CD14-positive monocyte (primary cell): ENCODE results near the gene TRABD2B. TPM values are rescaled to one million over a fixed set of nuclear protein-coding genes. Genes with fewer than 3 reads are reported as not detected.

Experiments
- DNase-seq, 3 donors: peaks; one replicate each; pipeline ENCODE4 v3.0.0-alpha.2; 2011 to 2022
- H2AFZ ChIP-seq: 2 replicates; pipeline ENCODE4 v1.6.0; 2012; ENCODE audit warnings: mild to moderate bottlenecking, low read depth, low read length, inconsistent platforms; ENCODE audit not compliant: insufficient read depth, poor library complexity, severe bottlenecking
- H3K27ac ChIP-seq, 2 donors: 1 replicate in 1 of 2; 2 replicates in 1 of 2; pipeline ENCODE4 v1.5.1; 2012 to 2013; ENCODE audit warnings: low read length in 2 of 2, control low read depth in 1 of 2, inconsistent platforms in 1 of 2, low read depth in 1 of 2, mild to moderate bottlenecking in 1 of 2
- H3K27me3 ChIP-seq, 2 donors: one replicate each; pipeline versions ENCODE4 v1.6.0 to v1.6.1; 2011 to 2013; ENCODE audit warnings: low read length in 2 of 2; ENCODE audit not compliant: control insufficient read depth in 2 of 2, insufficient read depth in 2 of 2
- H3K36me3 ChIP-seq, 2 donors: replicated peaks in 1 of 2; 1 replicate in 1 of 2; 2 replicates in 1 of 2; pipeline versions ENCODE4 v1.5.1 to v1.6.1; 2012 to 2013; ENCODE audit warnings: low read length in 2 of 2, control low read depth in 1 of 2, inconsistent platforms in 1 of 2, mild to moderate bottlenecking in 1 of 2; ENCODE audit not compliant: insufficient read depth in 2 of 2, control insufficient read depth in 1 of 2
- H3K4me1 ChIP-seq, 2 donors: 1 replicate in 1 of 2; 2 replicates in 1 of 2; pipeline versions ENCODE4 v1.5.1 to v1.6.1; 2012 to 2013; ENCODE audit warnings: low read length in 2 of 2, control low read depth in 1 of 2, inconsistent platforms in 1 of 2, mild to moderate bottlenecking in 1 of 2, moderate library complexity in 1 of 2; ENCODE audit not compliant: insufficient read depth in 2 of 2, control insufficient read depth in 1 of 2
- H3K4me2 ChIP-seq: replicated peaks from 2 replicates; pipeline ENCODE3; 2012; ENCODE audit warnings: low read length, moderate library complexity, mild to moderate bottlenecking; ENCODE audit not compliant: poor library complexity, severe bottlenecking; ENCODE audit errors: extremely low read depth
- H3K4me3 ChIP-seq, 3 experiments: fragments of 200-600 bp in 1 of 3; sonication (generic) in 1 of 3; replicated peaks in 1 of 3; 1 replicate in 2 of 3; 2 replicates in 1 of 3; pipeline ENCODE4 v1.5.1; 2011 to 2013; ENCODE audit warnings: low read length in 3 of 3, mild to moderate bottlenecking in 3 of 3, control low read depth in 2 of 3, low read depth in 2 of 3, inconsistent platforms in 1 of 3, moderate library complexity in 1 of 3
- H3K79me2 ChIP-seq: 2 replicates; pipeline ENCODE4 v1.6.0; 2012; ENCODE audit warnings: mild to moderate bottlenecking, control low read depth, inconsistent platforms, low read length, moderate library complexity; ENCODE audit not compliant: insufficient read depth
- H3K9ac ChIP-seq: 2 replicates; pipeline ENCODE4 v1.6.0; 2017; ENCODE audit warnings: low read length, mild to moderate bottlenecking; ENCODE audit not compliant: insufficient read depth, poor library complexity, severe bottlenecking
- H3K9me3 ChIP-seq, 2 donors: replicated peaks in 1 of 2; 1 replicate in 1 of 2; 2 replicates in 1 of 2; pipeline versions ENCODE4 v1.5.1 to v1.6.1; 2012 to 2013; ENCODE audit warnings: low read length in 2 of 2, control low read depth in 1 of 2; ENCODE audit not compliant: control insufficient read depth in 1 of 2, insufficient read depth in 1 of 2
- H4K20me1 ChIP-seq: 2 replicates; pipeline ENCODE4 v1.6.0; 2012; ENCODE audit warnings: mild to moderate bottlenecking, low read length, control low read depth, moderate library complexity; ENCODE audit not compliant: insufficient read depth
- H3K27ac Mint-ChIP-seq, 7 donors: one replicate each; pipeline ENCODE4 v1.8.0; 2020; ENCODE audit warnings: mild to moderate bottlenecking in 7 of 7, mixed read lengths in 7 of 7, moderate library complexity in 6 of 7, inconsistent platforms in 2 of 7
- H3K27me3 Mint-ChIP-seq, 3 donors: one replicate each; pipeline ENCODE4 v1.8.0; 2021 to 2022; ENCODE audit warnings: low read depth in 3 of 3, mild to moderate bottlenecking in 3 of 3, mixed read lengths in 3 of 3, moderate library complexity in 3 of 3, inconsistent platforms in 1 of 3
- H3K36me3 Mint-ChIP-seq, 2 donors: one replicate each; pipeline ENCODE4 v1.8.0; 2020; ENCODE audit warnings: mixed read lengths in 2 of 2, inconsistent platforms in 1 of 2, mild to moderate bottlenecking in 1 of 2
- H3K4me1 Mint-ChIP-seq: one replicate; pipeline ENCODE4 v1.8.0; 2020; ENCODE audit warnings: mild to moderate bottlenecking, mixed read lengths
- H3K4me3 Mint-ChIP-seq, 2 donors: one replicate each; pipeline ENCODE4 v1.8.0; 2020; ENCODE audit warnings: mild to moderate bottlenecking in 2 of 2, mixed read lengths in 2 of 2, moderate library complexity in 1 of 2
- H3K9me3 Mint-ChIP-seq, 7 donors: one replicate each; pipeline ENCODE4 v1.8.0; 2020 to 2022; ENCODE audit warnings: mixed read lengths in 7 of 7, mild to moderate bottlenecking in 6 of 7, moderate library complexity in 6 of 7, inconsistent platforms in 2 of 7
- WGBS: methylation state at CpG from one replicate; pipeline ENCODE4 v1.1.5; 2013; ENCODE audit warnings: missing lambda C conversion rate; ENCODE audit not compliant: insufficient coverage; 5-methylcytosine and 5-hydroxymethylcytosine counted together
- intact Hi-C, 2 donors: fragments of 100-400 bp; cut with micrococcal nuclease; formaldehyde crosslinking; loops; one replicate each; pipeline versions ENCODE4 v1.15.0 to v1.15.1; 2023
- polyA plus RNA-seq, 3 donors: library from polyadenylated mRNA; depleted of rRNA in 1 of 3; unstranded in 2 of 3; stranded (reverse) in 1 of 3; fragments of 300-500 nt in 2 of 3; fragments of >200 nt in 1 of 3; fragmentation: Illumina TruSeq in 2 of 3; gene quantifications; 1 replicate in 2 of 3; 2 replicates in 1 of 3; pipeline ENCODE4 v1.2.3, GENCODE V29; 2012 to 2021
- TF ChIP-seq, protein P1 (sequence below): fragments of 200-600 bp; IDR thresholded peaks from one replicate; pipeline ENCODE4 v1.8.0; 2022; ENCODE audit warnings: antibody characterized with exemption, mild to moderate bottlenecking

Gene TRABD2B
- polyA plus RNA-seq, 3 donors = not detected

DNA sequence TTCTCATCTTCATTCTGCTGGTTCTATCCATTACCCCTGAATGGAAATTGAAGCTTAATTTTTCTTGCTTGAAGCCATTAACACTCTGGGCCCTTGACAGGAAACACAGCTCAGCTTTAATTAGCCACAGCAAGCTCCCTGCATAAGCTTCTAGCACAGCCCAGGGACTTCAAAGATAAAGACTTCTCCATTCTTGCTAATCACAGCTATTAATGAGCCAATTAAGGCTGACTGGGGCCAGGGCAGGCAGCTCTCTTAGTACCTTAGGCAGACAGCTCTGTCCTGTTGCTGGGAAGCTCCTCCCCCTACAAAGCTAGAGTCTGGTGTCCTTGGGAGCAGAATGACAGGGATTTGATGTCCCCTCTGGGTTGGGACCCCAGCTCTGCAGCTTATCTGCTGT is 27.9 kb upstream of the TRABD2B start:
- no peak overlapping the region for H3K9ac ChIP-seq
- no peak overlapping the region for H3K27ac ChIP-seq
- H3K4me1 ChIP-seq = no peaks in the 10 kb centered on the region
- no peak overlapping the region for H3K4me3 Mint-ChIP-seq
- H3K4me1 Mint-ChIP-seq = no peaks in the 10 kb centered on the region
- DNase-seq = no peak
- peaks cover 3 to 10% (median 7%) of the 10 kb centered on the region in 3 donors for H3K27me3 Mint-ChIP-seq
- H3K9me3 ChIP-seq = no peaks in the 10 kb centered on the region
- peaks cover 0 to 2% (median 0%) of the 10 kb centered on the region in 7 donors for H3K9me3 Mint-ChIP-seq
- H3K27ac Mint-ChIP-seq = no peak overlapping the region
- TF ChIP-seq, protein P1, sequence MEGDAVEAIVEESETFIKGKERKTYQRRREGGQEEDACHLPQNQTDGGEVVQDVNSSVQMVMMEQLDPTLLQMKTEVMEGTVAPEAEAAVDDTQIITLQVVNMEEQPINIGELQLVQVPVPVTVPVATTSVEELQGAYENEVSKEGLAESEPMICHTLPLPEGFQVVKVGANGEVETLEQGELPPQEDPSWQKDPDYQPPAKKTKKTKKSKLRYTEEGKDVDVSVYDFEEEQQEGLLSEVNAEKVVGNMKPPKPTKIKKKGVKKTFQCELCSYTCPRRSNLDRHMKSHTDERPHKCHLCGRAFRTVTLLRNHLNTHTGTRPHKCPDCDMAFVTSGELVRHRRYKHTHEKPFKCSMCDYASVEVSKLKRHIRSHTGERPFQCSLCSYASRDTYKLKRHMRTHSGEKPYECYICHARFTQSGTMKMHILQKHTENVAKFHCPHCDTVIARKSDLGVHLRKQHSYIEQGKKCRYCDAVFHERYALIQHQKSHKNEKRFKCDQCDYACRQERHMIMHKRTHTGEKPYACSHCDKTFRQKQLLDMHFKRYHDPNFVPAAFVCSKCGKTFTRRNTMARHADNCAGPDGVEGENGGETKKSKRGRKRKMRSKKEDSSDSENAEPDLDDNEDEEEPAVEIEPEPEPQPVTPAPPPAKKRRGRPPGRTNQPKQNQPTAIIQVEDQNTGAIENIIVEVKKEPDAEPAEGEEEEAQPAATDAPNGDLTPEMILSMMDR = no peak
- intact Hi-C loops = no loop called here
- no peaks in the 10 kb centered on the region for H3K36me3 Mint-ChIP-seq
- H3K36me3 ChIP-seq = no peaks in the 10 kb centered on the region
- H4K20me1 ChIP-seq = no peaks in the 10 kb centered on the region
- H3K4me2 ChIP-seq = no peak overlapping the region
- no peak overlapping the region for H3K4me3 ChIP-seq
- no peaks in the 10 kb centered on the region for H3K79me2 ChIP-seq
- no peak overlapping the region for H2AFZ ChIP-seq
- no peaks in the 10 kb centered on the region for H3K27me3 ChIP-seq

DNA sequence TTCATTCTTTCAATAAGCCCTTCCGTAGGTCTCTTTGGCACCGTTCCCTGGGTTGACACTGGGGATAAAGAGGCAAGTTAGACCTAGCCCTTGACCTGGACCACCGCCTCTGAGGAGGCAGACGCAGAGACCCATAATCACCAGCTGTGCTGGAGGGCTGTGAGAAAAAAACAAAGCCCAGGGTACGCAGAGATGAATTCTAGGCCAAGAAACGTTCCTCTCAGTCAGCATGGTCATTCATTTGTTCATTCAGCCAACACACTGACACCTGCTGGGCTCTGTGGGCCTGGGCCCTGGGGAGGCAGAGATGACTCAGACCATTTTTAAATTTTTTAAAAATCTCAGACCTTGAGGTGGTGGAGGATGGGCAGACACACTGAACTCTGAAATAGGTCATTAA is 26.3 kb upstream of the TRABD2B start:
- intact Hi-C loops = no loop called here
- Histone ChIP-seq H3K27ac (no peak overlapping the region), H3K9me3 (no peaks in the 10 kb centered on the region), H3K4me2 (no peak overlapping the region), H3K27me3 (no peaks in the 10 kb centered on the region), H3K4me1 (no peaks in the 10 kb centered on the region), H2AFZ (no peak overlapping the region), H3K9ac (no peak overlapping the region), H4K20me1 (no peaks in the 10 kb centered on the region), H3K79me2 (no peaks in the 10 kb centered on the region), H3K4me3 (no peak overlapping the region), H3K36me3 (no peaks in the 10 kb centered on the region)
- Mint-ChIP-seq H3K9me3 (peaks cover 0 to 2% (median 0%) of the 10 kb centered on the region in 7 donors), H3K4me3 (no peak overlapping the region), H3K27me3 (peaks cover 3 to 15% (median 6%) of the 10 kb centered on the region in 3 donors), H3K27ac (no peak overlapping the region), H3K4me1 (no peaks in the 10 kb centered on the region), H3K36me3 (no peaks in the 10 kb centered on the region)
- DNase-seq = no peak
- WGBS = 96% methylated on average over 4 of the region's 6 CpGs
- TF ChIP-seq, protein P1 = no peak
